Heart right ventricle (tissue), 16 donors: ENCODE results near the gene RAB39A. TPM values are rescaled to one million over a fixed set of nuclear protein-coding genes. Genes with fewer than 3 reads are reported as not detected.

Experiments used
- ATAC-seq, 8 donors: fragments of 200-7000 bp; cut with Tn5 transposase; one replicate each; pipeline ENCODE4 v1.9.1; 2020; ENCODE audit warnings: mild to moderate bottlenecking in 8 of 8, moderate library complexity in 8 of 8, moderate number of reproducible peaks in 1 of 8
- DNase-seq, 2 donors: peaks; one replicate each; pipeline ENCODE4 v3.0.0-alpha.2; 2020
- H3K27ac ChIP-seq, 10 donors: fragments of 200-600 bp; sonication (generic) in 2 of 10; one replicate each; pipeline versions ENCODE4 v1.5.0 to v1.8.0; 2020 to 2022; ENCODE audit warnings: mild to moderate bottlenecking in 3 of 10
- H3K27me3 ChIP-seq, 7 donors: fragments of 200-600 bp; one replicate each; pipeline ENCODE4 v1.8.0; 2021 to 2022; ENCODE audit warnings: mild to moderate bottlenecking in 2 of 7
- H3K36me3 ChIP-seq, 9 donors: fragments of 200-600 bp; sonication (generic) in 1 of 9; one replicate each; pipeline versions ENCODE4 v1.5.0 to v1.8.0; 2020 to 2022; ENCODE audit warnings: mild to moderate bottlenecking in 2 of 9
- H3K4me1 ChIP-seq, 9 donors: fragments of 200-600 bp; sonication (generic) in 1 of 9; one replicate each; pipeline versions ENCODE4 v1.5.0 to v1.8.0; 2020 to 2022; ENCODE audit warnings: mild to moderate bottlenecking in 4 of 9
- H3K4me3 ChIP-seq, 10 donors: fragments of 200-600 bp; sonication (generic) in 2 of 10; one replicate each; pipeline versions ENCODE4 v1.5.0 to v1.8.0; 2020 to 2022; ENCODE audit warnings: mild to moderate bottlenecking in 7 of 10, moderate library complexity in 2 of 10
- H3K9me3 ChIP-seq, 11 donors: fragments of 200-600 bp in 10 of 11; sonication (generic) in 2 of 11; one replicate each; pipeline versions ENCODE4 v1.5.0 to v1.8.0; 2013 to 2022; ENCODE audit warnings: mild to moderate bottlenecking in 2 of 11, control low read depth in 1 of 11, moderate library complexity in 1 of 11
- CTCF ChIP-seq, 9 donors: fragments of 200-600 bp; sonication (generic) in 2 of 9; IDR thresholded peaks; one replicate each; pipeline versions ENCODE4 v1.5.0 to v1.8.0; 2021 to 2022; ENCODE audit warnings: antibody characterized with exemption in 9 of 9, mild to moderate bottlenecking in 5 of 9, moderate library complexity in 1 of 9
- WGBS, 2 donors: extraction: QIAGEN DNeasy Blood & Tissue Kit; methylation state at CpG; one replicate each; pipeline ENCODE4 v1.1.7; 2013; ENCODE audit warnings: inconsistent platforms in 1 of 2; 5-methylcytosine and 5-hydroxymethylcytosine counted together
- intact Hi-C, 10 donors: fragments of 100-400 bp; cut with DNase I; formaldehyde crosslinking; loops; one replicate each; pipeline versions ENCODE4 v1.11.1 to v1.14.2; 2022
- polyA plus RNA-seq, 2 donors: library from polyadenylated mRNA; stranded (reverse); fragments of 200-250 nt; gene quantifications; one replicate each; pipeline ENCODE4 v1.2.3, GENCODE V29; 2013
- total RNA-seq, 10 donors: library from RNA; stranded (reverse); fragmentation: NEBNext Ultra II Directional in 3 of 10; extraction: Animal tissue kit (Norgen Biotek cat#: 25700) in 3 of 10; gene quantifications; one replicate each; pipeline versions ENCODE4 v1.2.1 to v1.2.4, GENCODE V29; 2021 to 2023
- donor health status: Arrhythmogenic right ventricular cardiomyopathy.
- donor health status: ischemic (EF 13 %, LVEDD 7.1; RV severe dilation, severe dysfunction).
- donor health status: healthy with polysubstance abuse.
- donor health status: DM: no; HTN: yes; CAD: no.
- donor health status: DM: no; HTN: no; CAD: no.
- donor health status: ischemic (EF 25% LVEDD 6.9; RV normal size, moderate dysfunction).
- donor health status: ischemic (EF 25% LVEDD 5.7; RV mildly dilated, moderate dysfunction).
- donor health status: healthy.
- donor health status: DM: yes; HTN: yes; CAD: no.
- donor health status: Ischemic cardiomyopathy.
- donor health status: ischemic (EF 35%, LVEDD 5.7; RV mildly dilated, moderate dysfunction).
- donor health status: nonischemic (EF 11% LVEDD 7.7; RV severe dilation, severe dysfunction).
- donor health status: DM: yes; HTN: yes; CAD: no.
- donor health status: PGD.
- donor health status: ischemic (EF 29% LVEDD 5.4; RV normal size, mild dysfunction).
- donor health status: nonischemic (EF 23%, LVEDD 6.1; RV moderate dilation, normal function).

Gene RAB39A
- total and polyA plus RNA-seq, 12 donors, result 0.01 to 3.0 (median 0.31) TPM; not detected in 3

GRCh38 chr11:108008656-108009496 lies 80.6 kb downstream of the RAB39A start, which contains the start of gene CUL5:
Gene CUL5, plus strand, starts transcription at chr11:108008898. Its CDS starts 451 bp downstream, at chr11:108009349.
- Histone ChIP-seq H3K9me3 (no peaks in the 10 kb centered on the region), H3K27ac (peak within 1 kb of the TSS; percentile 91 to 99 (median 97)), H3K4me1 (peaks cover 2 to 47% (median 41%) of the 10 kb centered on the region in 9 donors), H3K36me3 (peaks cover 0 to 15% (median 0%) of the 10 kb centered on the region in 9 donors), H3K27me3 (no peaks in the 10 kb centered on the region), H3K4me3 (peak within 1 kb of the TSS; percentile 73 to 100 (median 88))
- intact Hi-C loops, result loop anchor here in 4 of 10 donors (5.0 to 10.0 kb wide), 3 partner anchors 213 to 656 kb away; partner anchors contain the start of genes ATM (in 2 of the 4), NPAT (in 2 of the 4) and DDX10 (in 1 of the 4)
- ATAC-seq (peak; percentile 96 to 98 (median 98)), DNase-seq (peak; percentile 92 to 94)
- WGBS, 2 donors, result 0% methylated on average over 72 of the region's 72 CpGs
- peak; percentile 83 to 94 (median 91) for TF ChIP-seq CTCF (IDR thresholded peaks at IDR 0.05)

GRCh38 chr11:108009497-108010370 lies 81.5 kb downstream of the RAB39A start:
- H3K4me1 ChIP-seq, result peaks cover 2 to 55% (median 45%) of the 10 kb centered on the region in 9 donors
- ATAC-seq (peak in 7 of 8 donors; percentile 11 to 45 (median 26)), DNase-seq (no peak)
- peak overlapping the region; percentile 73 to 100 (median 88) for H3K4me3 ChIP-seq
- H3K9me3 ChIP-seq, result no peaks in the 10 kb centered on the region
- 2% methylated on average over 31 of the region's 31 CpGs for WGBS, 2 donors
- peak overlapping the region; percentile 91 to 99 (median 97) for H3K27ac ChIP-seq
- no peak for TF ChIP-seq CTCF (IDR thresholded peaks at IDR 0.05)
- intact Hi-C loops, result loop anchor here in 4 of 10 donors (5.0 to 10.0 kb wide), 3 partner anchors 213 to 655 kb away; partner anchors contain the start of genes ATM (in 2 of the 4), NPAT (in 2 of the 4) and DDX10 (in 1 of the 4)
- H3K27me3 ChIP-seq, result no peaks in the 10 kb centered on the region
- H3K36me3 ChIP-seq, result peaks cover 0 to 15% (median 0%) of the 10 kb centered on the region in 9 donors

DNA sequence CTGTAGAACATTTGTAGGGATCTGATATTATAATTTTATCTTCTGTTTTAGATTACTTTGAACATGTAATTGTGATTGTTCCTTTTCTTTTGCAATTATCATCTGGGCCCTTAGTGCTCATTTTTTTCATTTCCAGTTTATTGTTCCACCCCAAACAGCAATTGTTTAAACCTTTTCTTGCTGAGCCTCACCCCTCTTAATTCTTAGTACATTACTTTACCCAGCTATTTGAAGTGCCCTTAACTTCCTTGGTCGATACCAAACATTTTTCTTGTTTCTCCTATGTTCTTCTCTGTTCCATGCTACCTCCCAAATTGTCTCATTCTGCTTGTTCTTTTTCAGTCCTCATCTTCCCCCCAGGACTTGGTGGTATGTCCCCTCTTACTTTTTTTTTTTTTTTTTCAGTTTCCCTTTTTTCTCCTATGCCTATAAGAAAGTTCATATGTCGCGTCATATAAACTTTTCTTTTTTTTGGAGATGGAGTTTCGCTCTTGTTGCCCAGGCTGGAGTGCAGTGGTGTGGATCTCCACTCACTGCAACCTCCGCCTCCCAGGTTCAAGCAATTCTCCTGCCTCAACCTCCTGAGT lies 84.0 kb downstream of the RAB39A start:
- ATAC-seq (no peak), DNase-seq (no peak)
- 95% methylated on average over 5 of the region's 5 CpGs for WGBS, 2 donors
- intact Hi-C loops, result no loop called here
- H3K27me3 ChIP-seq, result no peaks in the 10 kb centered on the region
- peaks cover 2 to 73% (median 52%) of the 10 kb centered on the region in 9 donors for H3K4me1 ChIP-seq
- H3K4me3 ChIP-seq, result peak overlapping the region in 1 of 10 donors; percentile 86
- TF ChIP-seq CTCF (IDR thresholded peaks at IDR 0.05), result no peak
- peaks cover 0 to 15% (median 0%) of the 10 kb centered on the region in 9 donors for H3K36me3 ChIP-seq
- no peak overlapping the region for H3K27ac ChIP-seq
- no peaks in the 10 kb centered on the region for H3K9me3 ChIP-seq

Other genes starting within 250 kb of the RAB39A start
- 10 to 100 TPM in 4 of 10 donors, 1 to 10 TPM in 5, under 1 TPM in 1; 0.93 to 44.4 (median 9.2) TPM for gene SLN, start 216.4 kb upstream of the RAB39A start, total RNA-seq
- gene SLN, start 216.4 kb upstream of the RAB39A start, polyA plus RNA-seq, result 10 to 100 TPM in 1 of 2 donors, 1 to 10 TPM in 1; 3.0 to 15.6 TPM
- 1 to 10 TPM in 2 of 10 donors, under 1 TPM in 8; 0.40 to 2.0 (median 0.86) TPM for gene SLC35F2, start 69.7 kb upstream of the RAB39A start, total RNA-seq
- gene SLC35F2, start 69.7 kb upstream of the RAB39A start, polyA plus RNA-seq, result 1 to 10 TPM in 1 of 2 donors, under 1 TPM in 1; 0.88 to 1.8 TPM
- 10 to 100 TPM; 34.8 to 51.3 (median 42.6) TPM for gene CUL5, start 80.5 kb downstream of the RAB39A start, total RNA-seq
- gene CUL5, start 80.5 kb downstream of the RAB39A start, polyA plus RNA-seq, result 1 to 10 TPM; 5.9 to 6.6 TPM
- 100 to 1,000 TPM; 219 to 535 (median 412) TPM for gene ACAT1, start 193.1 kb downstream of the RAB39A start, total RNA-seq
- gene ACAT1, start 193.1 kb downstream of the RAB39A start, polyA plus RNA-seq, result 100 to 1,000 TPM; 158 to 167 TPM